Measurements from ENCODE around the gene SUPT20HL2.

- TF ChIP-seq CTCF (conservative IDR thresholded peaks at IDR 0.05): no peak
- TF ChIP-seq EZH2 (IDR thresholded peaks at IDR 0.05; ENCODE audit: low read depth): no peak
Measured at GRCh38 chrX:24301806-24302205, 12.1 kb downstream of the SUPT20HL2 start.

Measured in PC-9 (cell line).